Activated T-helper 1 cell treated with Interleukin-2 at 50 U/mL for 16 hours (primary cell): ENCODE data around the gene DHX32.

Experiments
- DNase-seq: peaks from one replicate; pipeline ENCODE4 v3.0.0-alpha.2; 2020; ENCODE audit warnings: low read depth

The DHX32 gene

GRCh38 chr10:125802131-125802530 is 79.0 kb downstream of the DHX32 start:
- no peak for DNase-seq

DNA sequence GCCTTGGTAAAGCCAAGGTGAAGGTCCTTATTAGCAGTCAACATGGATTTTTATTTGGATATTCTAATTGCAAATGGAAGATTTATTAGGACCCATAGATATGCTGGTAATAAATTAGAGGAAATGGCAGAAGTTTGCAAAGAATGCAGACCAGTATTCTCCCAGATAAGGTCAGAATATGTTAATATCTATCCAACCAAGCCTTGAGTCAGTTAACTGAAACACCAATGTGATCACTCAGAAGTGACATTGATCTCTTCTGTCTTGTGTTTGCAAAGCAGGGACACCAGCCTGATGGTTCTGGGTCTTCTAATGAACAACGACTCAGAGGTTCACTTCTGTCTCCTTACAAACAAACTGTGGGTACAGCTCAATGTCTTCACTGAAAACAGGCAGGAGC is 79.5 kb downstream of the DHX32 start:
- no peak for DNase-seq

DNA sequence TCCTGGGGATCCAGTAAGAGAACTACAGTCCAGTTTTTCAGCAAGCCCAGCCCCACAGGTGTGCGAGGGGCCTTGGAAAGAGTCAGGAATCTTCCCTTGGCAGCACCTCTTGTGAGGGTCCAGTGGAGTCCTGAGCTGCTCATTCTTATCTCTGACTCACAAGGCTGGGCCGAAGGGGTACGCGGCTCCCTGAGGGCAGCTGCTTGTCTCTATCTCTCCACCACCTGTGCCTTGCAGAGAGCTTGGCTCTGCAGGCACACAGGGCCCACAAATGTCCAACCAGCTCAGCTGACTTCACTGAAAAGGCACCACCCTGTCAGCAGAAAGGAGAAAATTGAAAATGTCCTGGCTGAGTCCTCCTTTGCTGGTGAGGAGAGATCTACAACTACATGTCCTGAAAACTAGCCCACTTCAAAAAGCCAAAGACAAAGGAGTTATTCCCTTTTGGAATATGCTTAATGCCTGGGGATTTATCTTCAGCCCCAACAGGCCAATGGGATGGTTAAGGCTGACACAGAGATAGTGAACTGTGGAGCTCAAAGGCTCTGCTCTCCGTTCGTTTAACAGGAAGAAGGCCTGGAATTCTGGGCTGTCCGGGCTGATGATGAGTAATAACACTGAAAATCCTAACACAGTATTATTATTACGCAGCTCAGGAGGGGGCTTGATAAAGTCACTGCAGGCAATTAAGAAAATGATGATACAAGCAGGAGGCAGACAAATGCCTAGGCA is 81.5 kb downstream of the DHX32 start:
- DNase-seq: no peak

DNA sequence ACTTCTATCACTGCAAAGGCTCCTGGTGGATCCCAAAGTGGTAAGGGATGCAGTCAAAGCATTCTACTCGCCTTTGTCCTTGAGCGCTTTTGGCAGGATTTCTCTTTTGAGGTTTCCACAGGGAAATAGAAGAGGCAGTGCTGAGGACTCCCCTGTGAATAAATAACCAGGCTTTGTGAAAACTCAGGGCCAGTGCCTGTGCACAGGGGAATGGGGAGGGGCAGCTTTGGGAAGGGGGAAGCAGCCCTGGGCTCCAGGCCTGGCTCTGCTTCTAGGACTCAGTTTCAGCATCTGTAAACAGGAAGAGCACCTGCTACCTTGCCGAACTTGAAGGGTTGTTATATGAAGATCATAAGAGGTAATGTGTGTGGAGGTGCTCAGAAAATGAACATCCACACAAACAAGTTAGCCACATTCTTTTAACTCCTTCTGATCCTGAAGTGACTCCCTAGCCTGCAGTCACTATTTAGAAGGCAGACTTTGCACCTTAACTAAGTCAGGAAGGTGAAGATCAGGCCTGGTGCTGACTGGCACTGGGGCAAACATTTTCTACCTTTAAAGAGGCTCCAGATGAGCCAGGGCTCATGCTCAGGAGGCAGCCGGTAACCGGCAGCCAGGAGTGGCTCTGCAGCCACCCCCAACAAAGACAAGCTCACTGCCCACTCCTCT is 83.0 kb downstream of the DHX32 start:
- no peak for DNase-seq

DNA sequence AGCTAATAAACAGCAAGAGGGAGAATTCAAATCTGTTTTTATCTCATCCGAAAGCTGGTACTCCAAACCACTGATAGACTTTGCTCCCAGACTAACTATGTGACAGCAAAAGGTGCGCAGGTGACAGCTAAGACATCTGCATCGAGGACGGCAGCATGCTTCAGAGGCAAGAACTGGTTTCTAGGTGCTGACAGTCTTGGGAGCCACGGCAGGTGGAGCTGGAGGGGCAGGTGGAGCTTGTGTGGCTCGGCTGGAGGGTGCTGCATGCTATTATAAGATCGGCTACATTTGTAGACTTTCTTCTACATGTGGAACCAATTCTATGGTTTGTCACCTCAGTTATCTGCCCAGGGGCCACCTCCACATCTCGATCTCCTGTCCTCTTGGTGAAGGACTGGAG is 83.7 kb downstream of the DHX32 start:
- DNase-seq: no peak

- DNase-seq: no peak
These were observed 85.4 kb downstream of the DHX32 start for GRCh38 chr10:125795637-125796190.

- DNase-seq: no peak
These were observed 86.0 kb downstream of the DHX32 start for GRCh38 chr10:125795128-125795527.

DNA sequence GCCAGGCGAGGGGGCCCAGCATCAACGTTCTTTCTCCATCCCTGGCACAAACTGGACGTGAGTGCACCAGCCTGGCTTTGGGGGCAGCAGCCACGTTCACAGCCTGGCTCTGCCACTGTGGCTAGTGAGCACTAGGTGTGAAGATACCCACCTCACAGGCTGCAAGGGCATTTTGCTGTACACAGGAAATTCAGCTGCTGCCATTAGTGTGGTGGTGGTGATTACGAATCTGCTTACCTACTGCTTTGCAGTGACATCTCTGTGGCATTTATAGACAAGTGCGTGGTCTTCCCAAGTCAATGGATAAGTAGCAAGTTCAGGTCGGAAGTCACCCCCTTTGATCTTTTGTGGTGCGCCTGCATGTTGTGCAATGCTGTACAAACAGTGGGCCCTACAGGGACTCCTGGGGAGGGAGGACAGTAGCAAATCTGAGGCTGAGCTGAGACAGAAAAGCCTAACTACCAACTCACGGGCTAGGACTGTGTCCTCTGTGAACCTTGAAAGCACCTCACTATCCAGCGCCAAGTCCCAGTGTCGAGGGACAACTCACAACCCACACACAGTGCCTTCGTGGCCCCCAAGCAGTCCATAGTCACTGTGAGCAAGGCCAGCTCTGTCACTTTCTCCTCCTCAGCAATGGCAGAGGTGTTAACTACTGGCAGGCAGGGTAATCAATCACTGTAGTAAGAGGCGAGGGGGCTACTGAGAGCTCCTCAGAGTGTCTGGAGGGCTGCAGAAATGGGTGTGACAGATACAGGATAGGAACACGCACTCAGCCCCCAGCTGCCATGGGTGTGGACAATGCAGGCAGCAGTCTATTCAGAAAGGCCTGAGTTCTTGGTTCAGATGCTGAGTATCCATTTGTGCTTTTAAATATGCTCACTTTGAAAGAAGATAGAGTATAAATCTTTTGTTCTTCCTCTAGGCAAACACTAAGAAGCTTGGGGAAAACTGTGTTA is 88.5 kb downstream of the DHX32 start:
- no peak for DNase-seq

- no peak for DNase-seq
These were observed 92.7 kb downstream of the DHX32 start for GRCh38 chr10:125788156-125789034.
